Measurements from ENCODE around the gene KCNQ2. TPM values are rescaled to one million over a fixed set of nuclear protein-coding genes. Genes with fewer than 3 reads are reported as not detected.
"Not testable (repeated sequence)": the region's sequence is repeated elsewhere in the genome, so short reads cannot be mapped to it uniquely, and the experiment has no call there.

KCNQ2 gene
- total RNA-seq, 4 donors from 2014 or later, result 0.76 TPM; not detected in 3

DNA sequence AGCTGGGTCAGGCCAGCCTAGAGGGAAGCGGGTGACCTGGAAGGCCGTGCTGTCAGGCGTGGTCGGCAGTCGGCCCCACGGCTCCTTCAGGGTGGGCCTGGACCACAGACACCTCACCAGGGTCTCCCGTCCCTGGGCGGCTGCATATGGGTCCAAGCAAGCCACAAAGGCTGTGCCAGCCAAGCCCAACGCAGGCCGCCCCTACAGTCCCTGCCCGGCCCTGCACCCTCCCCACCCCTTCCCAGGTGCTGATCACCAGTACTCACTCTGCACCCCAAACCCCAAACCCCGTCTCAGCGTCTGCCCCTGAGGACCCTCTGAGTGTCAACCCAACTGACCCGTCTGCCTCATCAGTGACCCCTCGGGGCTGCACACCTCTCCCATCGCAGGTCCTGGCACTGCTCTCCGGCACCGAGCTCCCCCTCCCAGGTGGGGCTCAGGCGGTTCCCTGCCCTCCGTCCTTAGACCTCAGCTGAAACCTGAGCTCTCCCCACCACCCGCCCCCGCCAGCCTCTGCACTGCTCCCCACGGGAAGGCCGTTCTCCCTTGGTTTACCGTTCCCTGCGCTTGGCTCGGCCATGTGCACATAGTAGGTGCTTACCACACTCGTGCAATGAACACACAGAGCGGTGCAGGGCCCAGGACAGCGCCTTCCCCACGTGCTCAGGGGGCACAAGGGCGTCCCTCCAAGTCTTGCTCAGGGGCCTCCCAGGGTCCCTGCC is 46.7 kb upstream of the KCNQ2 start:
- H3K4me3 ChIP-seq, result peak overlapping the region; percentile 75
- H3K27ac ChIP-seq, result no peak overlapping the region
- H3K9me3 ChIP-seq, result no peaks in the 10 kb centered on the region
- peak; percentile 59 to 79 for DNase-seq (ENCODE audit: low spot score in 2 of 2)
- peaks cover 32% of the 10 kb centered on the region for H3K4me1 ChIP-seq
- TF ChIP-seq EP300 (IDR thresholded peaks at IDR 0.05) (no peak), POLR2AphosphoS5 (IDR thresholded peaks at IDR 0.05) (no peak), POLR2A (IDR thresholded peaks at IDR 0.05) (no peak)
- TF ChIP-seq, protein P1, sequence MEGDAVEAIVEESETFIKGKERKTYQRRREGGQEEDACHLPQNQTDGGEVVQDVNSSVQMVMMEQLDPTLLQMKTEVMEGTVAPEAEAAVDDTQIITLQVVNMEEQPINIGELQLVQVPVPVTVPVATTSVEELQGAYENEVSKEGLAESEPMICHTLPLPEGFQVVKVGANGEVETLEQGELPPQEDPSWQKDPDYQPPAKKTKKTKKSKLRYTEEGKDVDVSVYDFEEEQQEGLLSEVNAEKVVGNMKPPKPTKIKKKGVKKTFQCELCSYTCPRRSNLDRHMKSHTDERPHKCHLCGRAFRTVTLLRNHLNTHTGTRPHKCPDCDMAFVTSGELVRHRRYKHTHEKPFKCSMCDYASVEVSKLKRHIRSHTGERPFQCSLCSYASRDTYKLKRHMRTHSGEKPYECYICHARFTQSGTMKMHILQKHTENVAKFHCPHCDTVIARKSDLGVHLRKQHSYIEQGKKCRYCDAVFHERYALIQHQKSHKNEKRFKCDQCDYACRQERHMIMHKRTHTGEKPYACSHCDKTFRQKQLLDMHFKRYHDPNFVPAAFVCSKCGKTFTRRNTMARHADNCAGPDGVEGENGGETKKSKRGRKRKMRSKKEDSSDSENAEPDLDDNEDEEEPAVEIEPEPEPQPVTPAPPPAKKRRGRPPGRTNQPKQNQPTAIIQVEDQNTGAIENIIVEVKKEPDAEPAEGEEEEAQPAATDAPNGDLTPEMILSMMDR (IDR thresholded peaks at IDR 0.05), result no peak
- 83% methylated on average over 25 of the region's 32 CpGs for WGBS
- H3K27me3 ChIP-seq, result no peaks in the 10 kb centered on the region
- H3K36me3 ChIP-seq, result peaks cover 18% of the 10 kb centered on the region

DNA sequence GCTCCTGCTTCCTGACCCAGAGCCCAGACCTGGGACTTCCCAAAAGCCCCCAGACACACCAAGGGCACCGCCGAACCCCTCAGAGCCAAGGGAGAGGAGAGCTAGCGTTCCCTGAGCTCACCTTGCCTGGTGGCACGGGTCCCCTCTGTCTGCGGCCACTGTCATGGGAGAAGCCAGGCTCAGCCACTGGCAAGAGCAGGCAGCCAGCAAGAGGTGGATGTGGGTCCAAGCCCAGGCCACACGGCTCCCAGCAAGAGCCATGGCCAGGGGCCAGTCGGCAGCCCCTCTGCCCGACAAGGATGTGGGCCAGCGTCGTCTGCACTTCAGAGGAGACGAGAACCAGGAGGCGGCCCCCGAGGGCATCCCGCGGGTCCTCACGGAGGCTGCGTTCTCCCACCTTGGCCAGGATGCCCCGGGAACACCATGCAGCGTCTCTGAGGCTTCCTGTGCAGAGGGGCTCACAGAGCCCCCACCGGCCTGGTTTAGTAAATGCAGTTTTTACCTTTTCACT is 46.0 kb upstream of the KCNQ2 start:
- DNase-seq (ENCODE audit: low spot score in 2 of 2), result peak; percentile 61 to 80
- no peaks in the 10 kb centered on the region for H3K9me3 ChIP-seq
- H3K4me1 ChIP-seq, result peaks cover 32% of the 10 kb centered on the region
- WGBS, result 93% methylated on average over 6 of the region's 20 CpGs
- TF ChIP-seq, protein P1 (IDR thresholded peaks at IDR 0.05), result no peak
- TF ChIP-seq POLR2AphosphoS5 (IDR thresholded peaks at IDR 0.05), result no peak
- TF ChIP-seq POLR2A (IDR thresholded peaks at IDR 0.05), result no peak
- H3K36me3 ChIP-seq, result peaks cover 16% of the 10 kb centered on the region
- H3K27ac ChIP-seq, result no peak overlapping the region
- no peak overlapping the region for H3K4me3 ChIP-seq
- H3K27me3 ChIP-seq, result no peaks in the 10 kb centered on the region

DNA sequence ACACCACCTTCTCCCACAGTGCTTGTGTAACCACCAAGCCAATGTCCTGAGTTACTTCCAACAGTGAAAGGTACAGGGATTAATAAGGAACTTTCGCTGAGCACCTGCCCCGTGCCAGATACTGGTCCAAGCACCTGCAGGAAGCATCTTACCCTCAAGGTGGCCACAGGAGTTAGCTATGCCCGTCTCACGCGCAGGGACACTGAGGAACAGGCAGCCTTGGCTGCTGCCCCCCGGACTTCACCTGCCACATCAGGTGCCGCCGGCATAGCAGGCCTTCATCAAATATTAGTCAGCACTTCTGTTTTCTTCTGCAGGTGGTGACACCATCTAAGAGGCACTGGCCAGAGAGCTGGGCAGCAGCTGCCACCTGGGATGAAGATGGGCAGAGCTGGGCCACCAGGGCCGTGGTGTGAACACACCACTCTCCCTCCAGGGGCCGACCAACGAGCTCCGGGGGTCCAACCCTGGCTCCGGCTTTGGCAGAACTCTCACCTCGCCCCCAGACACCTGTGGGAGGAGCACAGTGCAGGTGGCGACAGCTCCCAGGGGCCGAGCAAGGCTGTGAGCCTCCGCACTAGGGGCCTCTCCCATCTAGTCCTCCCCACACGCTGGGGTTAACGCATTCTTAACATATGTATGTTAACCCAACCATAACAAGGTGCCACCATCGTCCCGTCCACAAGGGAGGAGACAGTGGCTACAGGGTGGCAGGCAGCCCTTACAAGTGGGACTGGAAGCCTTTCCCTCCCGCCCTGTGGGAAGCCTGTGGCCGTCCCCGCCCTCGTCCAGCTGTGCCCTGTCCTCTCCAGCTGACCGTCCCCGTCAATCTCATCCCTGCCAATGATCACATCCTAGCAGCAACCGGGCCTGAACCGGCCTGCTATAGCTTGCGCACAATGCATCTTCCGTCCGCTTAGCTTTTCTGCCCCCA is 45.2 kb upstream of the KCNQ2 start:
- peaks cover 28% of the 10 kb centered on the region for H3K4me1 ChIP-seq
- H3K27ac ChIP-seq, result no peak overlapping the region
- peak in 1 of 2 donors; percentile 66 for DNase-seq (ENCODE audit: low spot score in 2 of 2)
- H3K4me3 ChIP-seq, result no peak overlapping the region
- no peak for TF ChIP-seq EP300 (IDR thresholded peaks at IDR 0.05)
- TF ChIP-seq POLR2A (IDR thresholded peaks at IDR 0.05), result no peak
- TF ChIP-seq POLR2AphosphoS5 (IDR thresholded peaks at IDR 0.05), result no peak
- TF ChIP-seq, protein P1 (IDR thresholded peaks at IDR 0.05), result no peak
- no peaks in the 10 kb centered on the region for H3K27me3 ChIP-seq
- peaks cover 8% of the 10 kb centered on the region for H3K36me3 ChIP-seq
- H3K9me3 ChIP-seq, result no peaks in the 10 kb centered on the region
- WGBS, result 89% methylated on average over 14 of the region's 32 CpGs

DNA sequence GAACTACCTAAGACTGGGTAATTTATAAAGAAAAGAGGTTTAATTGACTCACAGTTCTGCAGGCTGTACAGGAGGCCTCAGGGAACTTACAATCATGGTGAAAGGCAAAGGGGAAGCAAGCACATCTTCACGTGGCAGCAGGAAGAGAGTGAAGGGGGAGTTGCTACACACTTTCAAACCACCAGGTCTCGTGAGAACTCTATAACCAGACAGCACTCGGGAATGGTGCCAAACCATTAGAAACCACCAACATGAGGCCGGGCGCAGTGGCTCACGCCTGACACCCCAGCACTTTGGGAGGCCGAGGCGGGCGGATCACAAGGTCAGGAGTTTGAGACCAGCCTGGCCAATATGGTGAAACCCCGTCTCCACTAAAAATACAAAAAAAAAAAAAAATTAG is 42.1 kb upstream of the KCNQ2 start:
- not testable (repeated sequence) for DNase-seq (ENCODE audit: low spot score in 2 of 2); H3K9me3 ChIP-seq; H3K27ac ChIP-seq; H3K4me3 ChIP-seq; H3K36me3 ChIP-seq; H3K4me1 ChIP-seq
- 61% methylated on average over 10 of the region's 10 CpGs for WGBS
- H3K27me3 ChIP-seq, result peaks cover 16% of the 10 kb centered on the region

DNA sequence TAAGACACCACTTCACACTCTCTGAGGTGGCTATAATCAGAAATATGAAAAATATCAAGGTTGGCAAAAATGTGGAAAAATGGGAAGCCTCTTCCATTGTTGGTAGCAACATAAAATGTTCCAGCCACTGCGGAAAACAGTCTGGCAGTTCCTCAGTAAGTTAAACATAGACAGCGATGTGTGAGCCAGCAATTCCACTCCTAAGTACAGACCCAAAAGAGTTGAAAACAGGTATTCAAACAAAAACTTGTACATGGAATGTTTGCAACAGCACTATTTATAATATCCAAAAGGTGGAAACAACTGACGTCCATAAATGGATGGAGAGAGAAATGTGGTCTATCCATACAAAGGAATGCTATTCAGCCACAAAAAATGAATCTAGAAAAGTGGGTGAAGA is 40.8 kb upstream of the KCNQ2 start:
- DNase-seq (ENCODE audit: low spot score in 2 of 2), result no peak
- Histone ChIP-seq H3K9me3 (no peaks in the 10 kb centered on the region), H3K27me3 (peaks cover 18% of the 10 kb centered on the region), H3K36me3 (no peaks in the 10 kb centered on the region), H3K27ac (no peak overlapping the region), H3K4me1 (no peaks in the 10 kb centered on the region), H3K4me3 (no peak overlapping the region)
- WGBS, result 77% methylated on average over 3 of the region's 3 CpGs
- TF ChIP-seq, protein P1 (IDR thresholded peaks at IDR 0.05), result no peak
- TF ChIP-seq EP300 (IDR thresholded peaks at IDR 0.05), result no peak
